Fibroblast of the conjunctiva (primary cell): ENCODE data around the gene NR1H3.

Source experiments
- DNase-seq: peaks from one replicate; pipeline ENCODE4 v3.0.0-alpha.2; 2010; ENCODE audit warnings: low read depth

NR1H3 gene

DNA sequence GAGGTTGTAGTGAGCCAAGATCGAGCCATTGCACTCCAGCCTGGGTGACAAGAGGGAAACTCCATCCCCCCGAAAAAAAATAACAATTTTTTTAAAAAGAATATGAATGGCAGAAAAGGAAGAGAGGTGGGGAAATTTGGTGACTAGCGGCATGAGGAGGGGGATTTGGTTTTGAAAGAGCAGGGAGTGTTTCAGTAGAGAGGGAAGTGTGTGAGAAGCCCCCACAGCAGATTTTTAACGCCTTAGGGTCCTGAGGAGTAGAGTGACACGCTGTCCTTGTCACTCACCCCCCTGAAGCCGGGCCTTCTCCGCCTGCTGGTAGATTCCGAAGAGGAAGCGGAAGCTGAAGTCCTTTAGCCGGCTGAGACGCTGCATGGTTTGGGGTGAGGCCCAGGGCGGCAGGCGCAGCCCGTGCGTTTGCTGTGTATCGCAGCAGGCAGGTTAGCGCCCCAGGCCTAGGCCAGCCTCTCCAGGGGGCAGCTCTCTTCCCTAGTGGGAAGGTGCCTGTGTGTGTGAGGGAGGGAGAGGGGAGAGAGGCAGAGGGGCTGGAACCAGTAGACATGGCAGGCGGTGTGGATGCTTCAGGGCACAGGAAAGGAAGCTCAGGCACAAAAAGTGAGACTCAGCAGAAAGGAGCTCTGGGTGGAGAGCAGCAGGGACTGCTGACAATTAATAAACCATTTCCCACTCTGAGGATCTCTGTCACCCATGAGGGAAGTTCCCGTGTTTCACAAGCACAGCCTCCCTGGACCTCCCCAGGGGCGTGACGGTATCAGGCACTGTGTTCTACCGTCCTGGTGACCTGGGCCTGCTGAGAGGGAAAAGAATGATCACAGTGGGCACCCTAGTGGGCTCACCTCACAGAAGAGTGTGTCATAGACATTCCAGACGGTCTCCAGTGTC, 13.1 kb upstream of the NR1H3 start:
- no peak for DNase-seq

DNA sequence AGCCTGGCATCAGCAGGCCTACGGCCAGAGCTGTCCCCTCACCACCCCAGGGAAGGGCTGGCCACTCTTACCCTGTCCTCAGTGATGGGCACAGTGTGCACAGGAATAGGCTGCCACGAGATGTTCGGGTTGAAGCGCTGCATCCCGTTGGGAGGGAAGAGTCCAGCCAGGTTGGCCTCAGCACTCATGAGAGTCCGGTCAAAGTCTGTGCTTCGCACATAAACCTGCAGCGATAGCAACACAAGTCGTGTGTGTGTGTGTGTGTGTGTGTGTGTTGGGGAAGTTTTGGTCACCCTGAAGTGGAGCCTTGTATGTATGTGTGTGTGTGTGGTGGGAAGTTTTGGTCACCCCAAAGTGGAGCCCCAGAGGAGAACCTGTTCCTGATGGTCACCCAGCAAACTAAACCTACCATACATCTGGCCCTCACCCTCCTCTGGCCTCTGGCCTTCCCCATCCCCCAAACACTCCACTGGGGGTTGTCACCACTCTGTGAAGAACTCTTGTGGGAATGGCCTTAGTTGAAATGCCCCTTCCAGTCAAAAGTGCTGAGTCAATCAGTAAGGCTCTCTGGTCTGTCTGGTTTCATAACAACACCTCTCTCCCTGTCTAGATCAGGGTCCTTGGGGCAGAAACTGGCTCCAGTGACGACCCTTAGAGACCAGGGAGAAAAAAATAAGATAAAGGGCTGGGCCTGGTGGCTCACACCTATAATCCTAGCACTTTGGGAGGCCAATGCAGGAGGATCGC, 12.0 kb upstream of the NR1H3 start:
- DNase-seq = no peak

DNA sequence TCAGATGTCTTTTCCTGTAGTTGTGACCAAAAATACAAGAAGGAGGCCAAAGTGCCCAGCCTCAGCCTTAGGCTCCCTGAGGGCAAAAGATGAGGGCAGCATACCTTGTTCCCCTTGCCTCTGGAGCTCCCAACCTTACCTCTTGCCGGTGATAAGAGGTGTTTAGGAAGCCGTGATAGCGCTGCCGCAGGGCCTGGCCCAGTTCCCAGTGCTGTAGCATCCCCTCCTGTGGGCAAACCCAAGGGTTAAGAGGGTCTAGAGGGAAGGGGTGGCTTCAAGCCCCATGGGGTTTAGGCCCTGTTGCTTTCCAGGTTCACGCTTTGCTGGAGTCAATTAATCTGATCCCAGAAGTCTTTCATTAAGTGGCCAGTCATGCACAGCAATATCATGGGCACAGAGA, 10.3 kb upstream of the NR1H3 start:
- no peak for DNase-seq

DNA sequence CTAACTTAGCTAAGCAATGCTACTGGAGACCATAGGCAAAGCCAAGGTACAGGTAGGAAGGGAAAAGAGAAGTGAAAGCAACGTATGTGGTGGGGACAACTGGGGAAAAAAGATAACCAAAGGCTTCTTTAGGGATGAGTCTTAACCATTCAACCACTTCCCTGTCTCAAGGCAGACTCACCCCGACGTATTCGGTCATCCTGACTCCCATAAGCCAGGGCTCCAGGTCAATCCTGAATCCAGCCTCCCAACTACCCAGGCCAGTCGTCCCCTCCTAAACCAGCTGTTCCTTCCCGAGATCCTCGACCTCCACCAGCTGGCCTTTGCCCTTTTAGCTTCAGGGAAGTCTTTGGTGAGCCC, 9.5 kb upstream of the NR1H3 start:
- no peak for DNase-seq

DNA sequence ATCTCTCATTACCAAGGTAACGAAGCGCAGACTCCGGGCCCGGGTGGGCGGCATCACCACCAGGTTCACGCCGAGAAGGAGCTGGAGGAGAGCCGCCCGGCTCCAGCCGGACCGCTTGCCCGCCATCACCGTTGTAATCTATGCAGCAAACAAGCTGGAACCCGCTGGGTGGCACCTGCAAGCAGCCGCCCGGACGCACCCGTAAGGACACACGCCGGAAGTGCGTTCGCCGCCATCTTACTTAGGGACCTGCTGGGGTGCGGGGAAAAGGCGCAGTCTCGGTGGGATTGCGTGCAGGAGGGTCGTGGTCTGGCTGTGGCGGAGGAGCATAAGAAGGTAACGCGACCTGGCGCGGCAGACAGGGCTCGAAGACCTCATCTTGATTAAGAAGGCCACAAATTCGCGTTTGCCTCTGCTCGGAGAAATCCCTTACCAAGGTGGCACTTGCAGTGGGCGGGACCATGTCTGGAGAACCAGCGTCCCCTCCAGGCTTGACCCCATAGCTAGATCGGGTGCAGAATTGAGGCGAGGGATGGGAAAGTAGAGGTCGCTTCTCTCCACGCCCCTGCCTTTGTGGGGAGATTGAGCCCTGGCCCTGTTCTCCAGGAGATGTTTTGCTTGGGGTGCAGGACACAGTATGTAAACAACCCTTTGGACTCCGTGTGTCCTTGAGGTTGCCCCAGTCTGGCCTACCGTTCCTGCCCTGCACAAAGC, 9.0 kb upstream of the NR1H3 start, which contains the start of gene ACP2:
TSS of gene ACP2 (minus strand) at position 151 of the 714 bp plus-strand sequence. CDS start at position 126, 25 bp downstream.
- peak; percentile 75 for DNase-seq

DNA sequence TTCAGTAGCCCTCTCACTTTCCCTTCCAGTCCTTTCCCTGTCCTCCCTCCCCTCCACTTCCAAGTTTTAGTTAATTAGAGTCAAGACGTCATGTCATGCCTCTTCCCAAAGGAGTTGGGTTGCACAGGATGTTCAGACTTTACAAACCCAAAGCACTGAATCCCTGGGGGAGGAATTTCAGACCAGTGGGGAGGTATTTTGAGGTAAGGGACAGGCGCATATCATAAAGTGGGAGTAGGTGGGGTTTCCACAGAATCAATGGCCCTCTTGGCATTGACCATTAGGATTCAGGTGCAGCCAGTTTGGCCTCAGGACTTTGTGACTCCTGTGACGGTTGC, 8.4 kb upstream of the NR1H3 start:
- no peak for DNase-seq

DNA sequence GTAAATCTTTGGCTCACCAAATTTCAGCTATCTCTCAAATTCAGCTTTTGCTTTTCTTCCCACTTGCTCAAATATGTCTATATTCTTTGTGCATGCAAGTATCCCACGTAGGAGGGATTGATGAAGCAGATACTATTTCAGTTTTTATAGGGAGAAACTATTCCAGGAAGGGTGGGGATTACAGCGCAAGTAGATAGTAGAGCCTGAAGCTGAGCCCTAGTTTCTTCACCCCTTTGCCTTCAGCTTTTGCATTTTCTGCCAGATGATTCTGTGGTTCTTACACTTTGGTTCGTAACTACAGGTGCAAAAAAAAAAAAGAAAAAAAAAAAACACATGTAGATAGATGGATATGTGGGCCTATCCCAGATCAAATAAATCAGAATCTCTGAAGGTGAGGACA, 6.0 kb upstream of the NR1H3 start:
- no peak for DNase-seq

DNA sequence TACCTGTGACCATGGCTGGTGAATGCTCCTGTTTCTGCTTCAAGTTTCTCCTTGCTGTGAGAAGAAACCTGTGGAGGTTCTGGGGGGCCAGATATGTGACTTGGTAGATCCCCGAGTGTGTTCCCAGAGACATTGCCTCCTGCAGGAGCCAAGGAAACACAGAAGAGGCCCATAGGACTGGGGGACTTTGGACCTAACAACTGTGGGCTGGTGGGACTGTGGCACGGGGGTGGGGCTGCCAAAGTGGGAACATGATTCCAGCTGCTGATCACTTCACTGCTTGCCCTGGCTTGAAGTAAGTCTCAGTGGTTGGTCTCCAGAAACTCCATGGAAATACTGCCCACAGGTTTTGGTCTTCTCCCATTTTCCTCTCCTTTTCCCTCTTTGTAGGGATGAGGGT, 4.1 kb upstream of the NR1H3 start:
- DNase-seq = no peak

DNA sequence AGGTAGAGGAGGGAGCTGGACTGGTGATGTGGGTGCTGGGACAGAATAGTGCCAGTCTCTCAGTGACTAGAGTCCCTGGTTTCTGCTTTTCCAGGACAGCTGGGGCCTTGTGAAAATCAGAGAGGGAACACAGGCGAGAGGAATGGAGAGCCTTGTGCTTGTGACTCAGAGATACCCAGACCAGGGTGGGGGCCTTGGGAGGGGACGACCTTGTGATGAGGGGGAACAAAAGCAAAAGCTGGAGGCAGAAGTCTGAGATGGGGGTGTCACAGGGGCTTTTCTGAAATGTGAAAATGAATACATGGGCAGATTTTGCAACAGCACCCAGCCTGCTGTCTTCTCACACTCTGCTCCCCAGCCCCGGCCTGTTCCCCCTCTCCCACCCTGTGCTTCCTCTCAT, 3.4 kb upstream of the NR1H3 start:
- DNase-seq = no peak

DNA sequence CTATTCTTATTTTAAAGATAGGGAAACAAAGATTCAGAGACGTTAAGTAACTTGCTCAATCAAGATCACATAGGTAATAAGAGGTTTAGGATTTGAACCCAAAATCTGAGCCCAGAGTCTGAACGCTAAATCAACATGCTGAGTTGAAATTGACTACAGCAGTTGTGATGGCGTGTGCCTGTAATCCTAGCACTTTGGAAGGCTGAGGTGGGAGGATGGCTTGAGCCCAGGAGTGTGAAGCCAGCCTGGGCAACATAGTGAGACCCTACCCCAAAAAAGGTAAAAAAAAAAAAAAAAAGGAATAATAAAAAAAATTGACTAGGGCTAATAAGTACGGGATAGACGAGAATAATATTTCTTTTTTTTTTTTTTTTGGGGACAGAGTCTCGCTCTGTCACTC, 1.4 kb upstream of the NR1H3 start:
- DNase-seq = no peak

DNA sequence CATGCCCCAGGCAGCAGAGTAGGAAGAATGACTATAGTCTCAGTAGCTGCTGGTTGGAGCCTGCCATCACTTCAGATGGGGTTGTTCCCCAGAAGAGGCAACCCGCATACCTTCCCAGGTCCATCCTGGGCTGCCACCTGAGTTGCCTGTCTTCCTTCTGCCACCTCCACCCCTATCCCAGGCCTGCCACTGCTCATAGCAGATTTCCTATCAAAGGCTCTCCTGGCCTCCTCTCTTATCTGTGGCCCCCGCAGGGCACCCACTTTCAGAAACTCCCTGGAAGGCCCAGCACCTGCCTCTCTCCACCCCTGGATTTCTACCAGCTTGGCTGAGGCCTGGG, 649 bp upstream of the NR1H3 start:
- no peak for DNase-seq

DNA sequence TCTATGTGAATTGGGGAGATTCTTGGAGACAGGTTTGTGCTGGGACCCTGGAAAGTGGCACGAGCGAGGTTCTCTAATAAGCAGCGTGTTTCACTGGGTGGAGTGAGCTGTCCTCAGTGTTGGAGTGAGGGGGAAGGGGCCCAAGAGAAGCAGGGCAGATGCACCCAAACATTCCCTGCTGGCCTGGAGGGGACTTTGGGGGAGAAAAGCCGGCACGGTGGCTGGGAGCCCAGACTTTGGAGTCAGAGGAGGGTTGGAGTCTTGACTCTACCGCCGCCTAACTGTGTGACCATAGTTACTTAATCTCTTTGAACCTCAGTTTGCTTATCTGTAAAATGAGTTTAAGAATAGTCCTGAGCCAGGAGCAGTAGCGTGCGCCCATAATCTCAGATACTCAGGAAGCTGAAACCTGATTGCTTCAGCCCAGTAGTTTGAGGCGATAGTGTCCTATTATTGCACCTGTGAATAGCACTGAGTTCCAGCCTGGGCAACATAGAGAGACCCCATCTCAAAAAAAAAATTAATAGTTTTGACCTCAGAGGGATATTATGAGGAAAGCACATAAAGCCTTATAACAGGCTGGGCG, 614 bp downstream of the NR1H3 start:
- no peak for DNase-seq

DNA sequence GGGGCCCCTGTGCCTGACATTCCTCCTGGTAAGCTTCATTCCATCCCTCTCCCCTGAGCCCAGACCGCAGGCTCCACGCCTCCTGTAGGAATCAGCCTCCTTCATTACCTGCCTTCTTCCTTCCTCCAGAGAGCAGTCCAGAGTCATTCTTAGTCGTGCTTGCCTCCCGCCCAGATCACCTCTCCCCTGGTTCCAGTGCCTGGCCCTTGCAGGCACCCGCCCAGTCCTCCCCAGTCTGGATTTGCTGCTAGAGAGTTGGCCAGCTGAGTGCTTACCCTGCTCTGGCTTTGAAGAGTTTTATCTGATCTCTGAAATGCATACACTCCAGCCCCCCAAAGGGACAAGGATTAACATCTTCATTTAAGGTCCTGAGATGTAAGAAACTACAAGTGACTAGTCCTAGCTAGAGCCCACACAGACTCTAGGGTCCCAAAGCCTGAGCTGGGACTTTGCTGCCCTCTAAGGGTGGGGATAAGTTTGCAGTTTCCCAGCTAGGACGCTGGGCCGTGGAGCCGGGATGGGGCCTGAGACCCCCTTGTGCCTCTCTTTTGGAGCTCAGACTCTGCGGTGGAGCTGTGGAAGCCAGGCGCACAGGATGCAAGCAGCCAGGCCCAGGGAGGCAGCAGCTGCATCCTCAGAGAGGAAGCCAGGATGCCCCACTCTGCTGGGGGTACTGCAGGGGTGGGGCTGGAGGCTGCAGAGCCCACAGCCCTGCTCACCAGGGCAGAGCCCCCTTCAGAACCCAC, 1.6 kb downstream of the NR1H3 start:
- DNase-seq = no peak

DNA sequence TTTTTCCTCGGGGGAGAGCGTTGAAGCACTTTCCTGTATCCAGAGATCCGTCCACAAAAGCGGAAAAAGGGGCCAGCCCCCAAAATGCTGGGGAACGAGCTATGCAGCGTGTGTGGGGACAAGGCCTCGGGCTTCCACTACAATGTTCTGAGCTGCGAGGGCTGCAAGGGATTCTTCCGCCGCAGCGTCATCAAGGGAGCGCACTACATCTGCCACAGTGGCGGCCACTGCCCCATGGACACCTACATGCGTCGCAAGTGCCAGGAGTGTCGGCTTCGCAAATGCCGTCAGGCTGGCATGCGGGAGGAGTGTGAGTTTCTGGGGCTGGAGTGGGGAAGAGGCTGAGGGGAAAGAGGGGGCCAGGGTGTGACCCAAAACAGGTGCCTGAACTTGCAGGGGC, 2.6 kb downstream of the NR1H3 start:
- no peak for DNase-seq

DNA sequence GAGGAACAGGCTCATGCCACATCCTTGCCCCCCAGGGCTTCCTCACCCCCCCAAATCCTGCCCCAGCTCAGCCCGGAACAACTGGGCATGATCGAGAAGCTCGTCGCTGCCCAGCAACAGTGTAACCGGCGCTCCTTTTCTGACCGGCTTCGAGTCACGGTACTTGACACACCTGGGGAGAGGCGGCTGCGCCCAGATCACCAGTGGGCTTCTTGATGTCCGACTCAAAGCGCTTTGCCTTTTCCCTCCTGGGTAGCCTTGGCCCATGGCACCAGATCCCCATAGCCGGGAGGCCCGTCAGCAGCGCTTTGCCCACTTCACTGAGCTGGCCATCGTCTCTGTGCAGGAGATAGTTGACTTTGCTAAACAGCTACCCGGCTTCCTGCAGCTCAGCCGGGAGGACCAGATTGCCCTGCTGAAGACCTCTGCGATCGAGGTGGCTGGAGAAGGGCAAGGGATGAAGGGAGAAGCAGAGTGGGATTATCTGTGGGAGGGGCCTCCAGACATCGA, 3.5 kb downstream of the NR1H3 start:
- no peak for DNase-seq

DNA sequence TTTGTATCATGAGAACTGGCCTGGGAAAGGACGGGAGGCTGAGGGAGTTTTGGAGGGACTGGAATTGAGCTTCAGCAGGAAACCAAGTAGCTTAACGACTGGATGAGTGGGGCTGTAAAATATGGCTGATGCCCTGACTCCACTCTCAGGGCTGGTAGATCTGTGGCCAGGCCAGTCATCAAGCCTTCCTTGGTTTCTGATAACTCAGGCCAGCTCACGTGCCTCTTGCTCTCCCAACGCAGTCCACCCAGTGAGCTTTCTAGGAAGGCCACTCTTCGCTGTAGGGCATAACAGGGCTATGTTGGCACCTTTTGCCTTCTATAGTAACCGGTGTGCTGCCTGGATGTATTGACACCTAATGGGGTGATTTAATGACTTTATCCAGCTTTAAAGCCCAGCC, 6.3 kb downstream of the NR1H3 start:
- DNase-seq = no peak

DNA sequence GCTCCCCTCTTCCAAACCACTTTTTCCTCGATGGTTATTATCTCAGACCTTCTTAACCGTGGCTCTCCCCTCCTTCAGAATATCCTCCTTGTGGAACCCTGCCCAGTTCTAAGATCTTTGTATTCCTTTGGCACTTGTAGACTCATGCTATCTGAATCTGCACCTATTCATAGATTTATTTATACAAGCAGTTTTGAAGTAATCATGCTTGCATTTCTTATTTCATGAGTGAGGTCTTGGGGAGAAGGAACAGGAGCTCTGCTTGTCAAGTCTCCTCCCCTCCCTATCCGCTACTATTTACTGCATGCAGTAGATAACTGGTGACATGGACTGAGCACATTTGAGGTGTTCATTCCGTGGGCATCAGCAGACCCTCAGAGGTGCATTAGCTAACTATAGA, 6.7 kb downstream of the NR1H3 start:
- DNase-seq = no peak

DNA sequence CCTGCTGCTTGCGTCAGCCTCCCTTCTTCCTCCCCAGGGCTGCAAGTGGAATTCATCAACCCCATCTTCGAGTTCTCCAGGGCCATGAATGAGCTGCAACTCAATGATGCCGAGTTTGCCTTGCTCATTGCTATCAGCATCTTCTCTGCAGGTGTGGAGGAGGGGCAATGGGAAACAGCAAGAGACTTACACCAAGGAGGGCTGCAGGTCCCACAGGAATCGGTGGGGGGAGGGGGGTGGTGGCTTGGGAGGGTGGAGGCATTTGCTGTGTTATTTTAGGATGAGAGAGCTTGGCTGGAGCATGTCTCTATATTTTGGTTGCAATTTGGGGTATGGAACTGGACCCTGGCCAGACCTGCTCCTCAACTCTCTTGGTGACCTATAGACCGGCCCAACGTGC, 10.1 kb downstream of the NR1H3 start:
- DNase-seq = no peak

DNA sequence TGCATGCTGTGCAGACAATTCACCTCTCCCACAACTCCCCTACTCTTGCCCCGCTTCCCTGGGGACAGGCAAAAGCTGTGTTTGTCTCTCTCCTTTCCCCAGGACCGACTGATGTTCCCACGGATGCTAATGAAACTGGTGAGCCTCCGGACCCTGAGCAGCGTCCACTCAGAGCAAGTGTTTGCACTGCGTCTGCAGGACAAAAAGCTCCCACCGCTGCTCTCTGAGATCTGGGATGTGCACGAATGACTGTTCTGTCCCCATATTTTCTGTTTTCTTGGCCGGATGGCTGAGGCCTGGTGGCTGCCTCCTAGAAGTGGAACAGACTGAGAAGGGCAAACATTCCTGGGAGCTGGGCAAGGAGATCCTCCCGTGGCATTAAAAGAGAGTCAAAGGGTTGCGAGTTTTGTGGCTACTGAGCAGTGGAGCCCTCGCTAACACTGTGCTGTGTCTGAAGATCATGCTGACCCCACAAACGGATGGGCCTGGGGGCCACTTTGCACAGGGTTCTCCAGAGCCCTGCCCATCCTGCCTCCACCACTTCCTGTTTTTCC, 10.7 kb downstream of the NR1H3 start:
- DNase-seq = no peak

DNA sequence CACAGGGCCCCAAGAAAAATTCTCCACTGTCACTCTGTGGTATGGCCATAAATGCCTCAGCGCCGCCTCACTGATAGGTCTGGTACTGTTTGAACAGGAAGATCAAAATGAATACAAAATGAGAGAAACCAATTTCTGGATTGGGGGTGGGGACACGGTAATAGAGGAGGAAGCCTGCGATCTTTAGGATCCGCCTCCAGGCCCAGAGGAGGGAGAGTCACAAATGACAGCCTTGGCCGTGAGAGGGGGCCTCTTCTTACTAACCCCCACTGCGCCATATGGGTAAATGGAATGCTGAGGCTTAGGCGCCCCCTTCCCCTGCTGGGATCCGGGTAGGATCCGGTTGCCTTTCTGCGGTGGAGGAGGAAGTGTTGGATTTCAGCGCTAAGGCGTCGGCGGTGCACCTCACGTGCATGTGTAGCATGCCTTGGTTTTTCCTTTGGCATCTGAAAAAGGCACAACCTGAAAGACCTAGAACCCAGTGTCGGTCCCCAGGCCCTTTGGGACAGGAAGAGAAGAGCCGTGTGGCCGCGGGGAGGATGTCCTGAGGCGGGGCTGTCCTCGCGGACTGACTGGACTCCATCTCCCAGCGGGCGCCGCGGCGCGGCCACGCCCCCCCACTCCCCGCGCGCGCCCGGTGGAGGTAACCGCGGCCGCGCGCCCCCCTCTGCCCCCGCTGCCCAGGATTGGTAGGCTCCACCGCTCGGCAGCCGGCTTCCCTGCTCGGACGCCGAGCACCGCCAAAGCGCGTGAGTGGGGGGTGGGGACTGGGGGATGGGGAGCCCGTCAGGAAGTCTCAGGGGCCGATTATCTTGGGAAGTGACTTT, 11.4 kb downstream of the NR1H3 start:
- peak; percentile 68 for DNase-seq
